ENCODE results near the gene ACTRT3. TPM values are rescaled to one million over a fixed set of nuclear protein-coding genes. Genes with fewer than 3 reads are reported as not detected.
"Not testable (repeated sequence)": the region's sequence is repeated elsewhere in the genome, so short reads cannot be mapped to it uniquely, and the experiment has no call there.

The ACTRT3 gene
- total RNA-seq, 4 donors from 2014 or later = 0.39 to 0.68 (median 0.60) TPM; not detected in 1

DNA sequence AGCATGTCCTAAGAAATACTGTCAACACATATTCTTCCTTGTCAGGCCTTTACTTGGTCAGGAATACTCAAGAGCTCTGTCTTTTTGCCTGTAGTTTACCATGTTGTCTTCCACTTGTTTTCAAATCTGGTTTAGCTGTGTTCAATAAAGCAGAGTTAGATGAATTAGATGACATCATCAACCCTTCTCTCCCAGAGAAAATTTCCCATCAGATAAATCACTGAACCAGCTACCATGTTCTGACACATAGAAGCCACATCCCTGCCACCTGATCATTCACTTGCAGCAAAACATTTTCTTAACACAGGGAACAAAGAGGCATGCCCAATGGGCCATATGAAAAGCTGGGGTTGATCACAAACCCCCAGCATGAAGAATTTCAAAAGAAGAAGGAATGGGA is 46.6 kb downstream of the ACTRT3 start:
- no peaks in the 10 kb centered on the region for H3K27me3 ChIP-seq
- DNase-seq (ENCODE audit: low spot score in 2 of 2) = no peak
- no peaks in the 10 kb centered on the region for H3K9me3 ChIP-seq
- H3K27ac ChIP-seq = no peak overlapping the region
- TF ChIP-seq, protein P1, sequence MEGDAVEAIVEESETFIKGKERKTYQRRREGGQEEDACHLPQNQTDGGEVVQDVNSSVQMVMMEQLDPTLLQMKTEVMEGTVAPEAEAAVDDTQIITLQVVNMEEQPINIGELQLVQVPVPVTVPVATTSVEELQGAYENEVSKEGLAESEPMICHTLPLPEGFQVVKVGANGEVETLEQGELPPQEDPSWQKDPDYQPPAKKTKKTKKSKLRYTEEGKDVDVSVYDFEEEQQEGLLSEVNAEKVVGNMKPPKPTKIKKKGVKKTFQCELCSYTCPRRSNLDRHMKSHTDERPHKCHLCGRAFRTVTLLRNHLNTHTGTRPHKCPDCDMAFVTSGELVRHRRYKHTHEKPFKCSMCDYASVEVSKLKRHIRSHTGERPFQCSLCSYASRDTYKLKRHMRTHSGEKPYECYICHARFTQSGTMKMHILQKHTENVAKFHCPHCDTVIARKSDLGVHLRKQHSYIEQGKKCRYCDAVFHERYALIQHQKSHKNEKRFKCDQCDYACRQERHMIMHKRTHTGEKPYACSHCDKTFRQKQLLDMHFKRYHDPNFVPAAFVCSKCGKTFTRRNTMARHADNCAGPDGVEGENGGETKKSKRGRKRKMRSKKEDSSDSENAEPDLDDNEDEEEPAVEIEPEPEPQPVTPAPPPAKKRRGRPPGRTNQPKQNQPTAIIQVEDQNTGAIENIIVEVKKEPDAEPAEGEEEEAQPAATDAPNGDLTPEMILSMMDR (IDR thresholded peaks at IDR 0.05) = no peak
- TF ChIP-seq POLR2A (IDR thresholded peaks at IDR 0.05) (no peak), POLR2AphosphoS5 (IDR thresholded peaks at IDR 0.05) (no peak), EP300 (IDR thresholded peaks at IDR 0.05) (no peak)
- H3K36me3 ChIP-seq = no peaks in the 10 kb centered on the region
- H3K4me1 ChIP-seq = no peaks in the 10 kb centered on the region
- no peak overlapping the region for H3K4me3 ChIP-seq

DNA sequence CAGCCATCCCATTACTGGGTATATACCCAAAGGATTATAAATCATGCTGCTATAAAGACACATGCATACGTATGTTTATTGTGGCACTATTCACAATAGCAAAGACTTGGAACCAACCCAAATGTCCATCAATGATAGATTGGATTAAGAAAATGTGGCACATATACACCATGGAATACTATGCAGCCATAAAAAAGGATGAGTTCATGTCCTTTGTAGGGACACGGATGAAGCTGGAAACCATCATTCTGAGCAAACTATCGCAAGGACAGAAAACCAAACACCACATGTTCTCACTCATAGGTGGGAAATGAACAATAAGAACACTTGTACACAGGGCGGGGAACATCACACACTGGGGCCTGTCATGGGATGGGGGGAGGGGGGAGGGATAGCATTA is 50.9 kb downstream of the ACTRT3 start:
- not testable (repeated sequence) for H3K27ac ChIP-seq; H3K4me1 ChIP-seq; H3K4me3 ChIP-seq; DNase-seq (ENCODE audit: low spot score in 2 of 2); H3K36me3 ChIP-seq; H3K27me3 ChIP-seq; H3K9me3 ChIP-seq
- WGBS = 93% methylated on average over 4 of the region's 4 CpGs

Other genes starting within 250 kb of the ACTRT3 start
- gene MECOM, start 105.8 kb downstream of the ACTRT3 start, total RNA-seq = 1 to 10 TPM; 1.1 to 6.4 (median 3.2) TPM
- gene TERC, start 4.5 kb downstream of the ACTRT3 start, total RNA-seq = 10 to 100 TPM; 33.2 to 61.7 (median 49.7) TPM
- 10 to 100 TPM; 13.6 to 19.2 (median 18.0) TPM for gene MYNN, start 3.8 kb upstream of the ACTRT3 start, total RNA-seq
- not detected for gene LRRIQ4, start 43.3 kb upstream of the ACTRT3 start, total RNA-seq
- gene LRRC34, start 43.3 kb upstream of the ACTRT3 start, total RNA-seq = under 1 TPM; 0.34 to 0.89 (median 0.71) TPM
- gene LRRC31, start 100.4 kb upstream of the ACTRT3 start, total RNA-seq = under 1 TPM in 2 of 4 donors, not detected in 2; 0.26 to 0.32 TPM
- gene SAMD7, start 142.0 kb upstream of the ACTRT3 start, total RNA-seq = not detected
- 10 to 100 TPM; 18.3 to 35.3 (median 28.9) TPM for gene SEC62, start 197.2 kb upstream of the ACTRT3 start, total RNA-seq